H9 (cell line): ENCODE results near the gene CD244. TPM values are rescaled to one million over a fixed set of nuclear protein-coding genes. Genes with fewer than 3 reads are reported as not detected.

Source experiments
- DNase-seq: peaks from one replicate; pipeline ENCODE4 v3.0.0-alpha.2; 2017
- H2AFZ ChIP-seq: one replicate; pipeline ENCODE4 v1.6.1; 2013; ENCODE audit warnings: mild to moderate bottlenecking, low read length, control low read depth, moderate library complexity
- H2AK5ac ChIP-seq: 2 replicates; pipeline ENCODE4 v1.6.1; 2013; ENCODE audit warnings: low read length, control low read depth, mixed read lengths; ENCODE audit not compliant: insufficient read length
- H2BK120ac ChIP-seq: one replicate; pipeline ENCODE4 v1.6.1; 2013; ENCODE audit warnings: low read depth, mild to moderate bottlenecking, low read length, control low read depth, inconsistent platforms; ENCODE audit not compliant: poor library complexity, severe bottlenecking
- H2BK12ac ChIP-seq: 2 replicates; pipeline ENCODE4 v1.6.1; 2013; ENCODE audit warnings: low read length, control low read depth, mixed read lengths, low read depth; ENCODE audit not compliant: insufficient read length
- H2BK15ac ChIP-seq: 2 replicates; pipeline ENCODE4 v1.6.1; 2013; ENCODE audit warnings: low read depth, low read length, control low read depth
- H2BK20ac ChIP-seq: one replicate; pipeline ENCODE4 v1.6.1; 2013; ENCODE audit warnings: low read depth, mild to moderate bottlenecking, low read length, control low read depth, inconsistent platforms; ENCODE audit not compliant: poor library complexity, severe bottlenecking
- H2BK5ac ChIP-seq: 2 replicates; pipeline ENCODE4 v1.6.1; 2013; ENCODE audit warnings: low read length, control low read depth, mixed read lengths; ENCODE audit not compliant: insufficient read length
- H3K14ac ChIP-seq: 2 replicates; pipeline ENCODE4 v1.6.1; 2013; ENCODE audit warnings: low read length, control low read depth; ENCODE audit not compliant: insufficient read depth
- H3K18ac ChIP-seq: 2 replicates; pipeline ENCODE4 v1.6.1; 2013; ENCODE audit warnings: low read depth, mild to moderate bottlenecking, mixed read lengths, low read length, control low read depth; ENCODE audit not compliant: insufficient read length
- H3K23ac ChIP-seq: 2 replicates; pipeline ENCODE4 v1.6.1; 2013; ENCODE audit warnings: low read length, control low read depth, mixed read lengths, low read depth; ENCODE audit not compliant: insufficient read length
- H3K23me2 ChIP-seq: 2 replicates; pipeline ENCODE4 v1.6.1; 2013; ENCODE audit warnings: low read depth, mild to moderate bottlenecking, mixed read lengths, low read length, control low read depth; ENCODE audit not compliant: insufficient read length, poor library complexity, severe bottlenecking
- H3K27ac ChIP-seq: 2 replicates; pipeline ENCODE4 v1.5.1; 2013; ENCODE audit warnings: low read length, control low read depth, mixed read lengths, low read depth; ENCODE audit not compliant: insufficient read length
- H3K27me3 ChIP-seq: 2 replicates; pipeline ENCODE4 v1.6.1; 2013; ENCODE audit warnings: low read length, control low read depth, inconsistent platforms; ENCODE audit not compliant: insufficient read depth
- H3K4ac ChIP-seq: 2 replicates; pipeline ENCODE4 v1.6.1; 2013; ENCODE audit warnings: low read depth, mild to moderate bottlenecking, control low read depth, inconsistent platforms, low read length, moderate library complexity
- H3K4me1 ChIP-seq: 2 replicates; pipeline ENCODE4 v1.6.1; 2013; ENCODE audit warnings: low read length, control low read depth, inconsistent platforms; ENCODE audit not compliant: insufficient read depth
- H3K4me2 ChIP-seq: 2 replicates; pipeline ENCODE4 v1.6.1; 2013; ENCODE audit warnings: low read length, control low read depth, mixed read lengths; ENCODE audit not compliant: insufficient read length, insufficient read depth
- H3K56ac ChIP-seq: 2 replicates; pipeline ENCODE4 v1.6.1; 2013; ENCODE audit warnings: low read depth, mild to moderate bottlenecking, mixed read lengths, low read length, control low read depth; ENCODE audit not compliant: insufficient read length
- H3K79me1 ChIP-seq: 2 replicates; pipeline ENCODE4 v1.6.1; 2013; ENCODE audit warnings: low read depth, mild to moderate bottlenecking, moderate library complexity, low read length, control low read depth, inconsistent platforms; ENCODE audit not compliant: insufficient read depth, poor library complexity, severe bottlenecking
- H3K79me2 ChIP-seq: 2 replicates; pipeline ENCODE4 v1.6.1; 2013; ENCODE audit warnings: low read length, control low read depth, inconsistent platforms; ENCODE audit not compliant: insufficient read depth
- H3K9ac ChIP-seq: 2 replicates; pipeline ENCODE4 v1.6.1; 2013; ENCODE audit warnings: low read length, control low read depth, mixed read lengths; ENCODE audit not compliant: insufficient read length; ENCODE audit errors: extremely low read depth
- H3K9me3 ChIP-seq: one replicate; pipeline ENCODE4 v1.6.1; 2013; ENCODE audit warnings: low read depth, low read length, inconsistent platforms; ENCODE audit not compliant: control insufficient read depth
- H3T11ph ChIP-seq: one replicate; pipeline ENCODE4 v1.6.1; 2013; ENCODE audit warnings: mild to moderate bottlenecking, low read length, control low read depth, inconsistent platforms
- H4K20me1 ChIP-seq: one replicate; pipeline ENCODE4 v1.6.1; 2013; ENCODE audit not compliant: control insufficient read depth, insufficient read length, insufficient read depth
- H4K5ac ChIP-seq: 2 replicates; pipeline ENCODE4 v1.6.1; 2013; ENCODE audit warnings: low read depth, mild to moderate bottlenecking, mixed read lengths, low read length, control low read depth; ENCODE audit not compliant: insufficient read length
- H4K8ac ChIP-seq: replicated peaks from 2 replicates; pipeline ENCODE4 v1.6.1; 2013; ENCODE audit warnings: low read length, control low read depth, mixed read lengths, low read depth; ENCODE audit not compliant: insufficient read length
- H4K91ac ChIP-seq: 2 replicates; pipeline ENCODE4 v1.6.1; 2013; ENCODE audit warnings: low read depth, mild to moderate bottlenecking, moderate library complexity, mixed read lengths, low read length, control low read depth; ENCODE audit not compliant: insufficient read length
- H3K27ac Mint-ChIP-seq, 3 experiments: 2 replicates in 2 of 3; 3 replicates in 1 of 3; pipeline ENCODE4 v1.8.0; 2020 to 2021; ENCODE audit warnings: mixed read lengths in 3 of 3, mild to moderate bottlenecking in 1 of 3, moderate library complexity in 1 of 3
- H3K27me3 Mint-ChIP-seq: 2 replicates; pipeline ENCODE4 v1.8.0; 2021; ENCODE audit warnings: low read depth, mild to moderate bottlenecking, moderate library complexity, mixed read lengths
- H3K36me3 Mint-ChIP-seq, 3 experiments: 2 replicates in 2 of 3; 3 replicates in 1 of 3; pipeline ENCODE4 v1.8.0; 2020 to 2021; ENCODE audit warnings: low read depth in 3 of 3, mixed read lengths in 3 of 3; ENCODE audit not compliant: insufficient read depth in 1 of 3
- H3K4me1 Mint-ChIP-seq, 2 experiments: 2 replicates each; pipeline ENCODE4 v1.8.0; 2020; ENCODE audit warnings: mixed read lengths in 2 of 2
- H3K4me3 Mint-ChIP-seq, 2 experiments: 2 replicates in 1 of 2; 3 replicates in 1 of 2; pipeline ENCODE4 v1.8.0; 2020 to 2021; ENCODE audit warnings: mild to moderate bottlenecking in 2 of 2, mixed read lengths in 2 of 2, moderate library complexity in 1 of 2
- H3K9me3 Mint-ChIP-seq, 2 experiments: 2 replicates in 1 of 2; 3 replicates in 1 of 2; pipeline ENCODE4 v1.8.0; 2020; ENCODE audit warnings: mild to moderate bottlenecking in 2 of 2, mixed read lengths in 2 of 2, moderate library complexity in 1 of 2
- CTCF ChIP-seq: fragments of 200-600 bp; sonication (generic); conservative IDR thresholded peaks from 3 replicates; pipeline ENCODE4 v1.8.0; 2021; ENCODE audit warnings: antibody characterized with exemption, mild to moderate bottlenecking
- WGBS: extraction: QIAGEN DNeasy Blood & Tissue Kit; methylation state at CpG from one replicate; pipeline ENCODE4 v1.1.7; 2013; ENCODE audit warnings: missing lambda C conversion rate, low lambda C conversion rate, mixed read lengths; ENCODE audit not compliant: insufficient read length; ENCODE audit errors: extremely low coverage; 5-methylcytosine and 5-hydroxymethylcytosine counted together
- total RNA-seq: library from RNA; stranded (reverse); gene quantifications from 2 replicates; pipeline ENCODE4 v1.2.1, GENCODE V29; 2021

CD244 gene
- total RNA-seq, 1 experiment from 2014 or later, result not detected

- no peak overlapping the region for H4K5ac ChIP-seq
- no peak overlapping the region for H3K4ac ChIP-seq
- no peaks in the 10 kb centered on the region for H3K27me3 Mint-ChIP-seq
- no peaks in the 10 kb centered on the region for H3K23me2 ChIP-seq
- no peak overlapping the region for H4K91ac ChIP-seq
- H2BK5ac ChIP-seq, result no peak overlapping the region
- no peaks in the 10 kb centered on the region for H4K20me1 ChIP-seq
- no peak overlapping the region for H2AFZ ChIP-seq
- no peaks in the 10 kb centered on the region for H3K27me3 ChIP-seq
- H3K14ac ChIP-seq, result no peak overlapping the region
- no peaks in the 10 kb centered on the region for H3K9me3 ChIP-seq
- H3T11ph ChIP-seq, result no peak overlapping the region
- H3K4me1 Mint-ChIP-seq, result peaks cover 17 to 20% of the 10 kb centered on the region in 2 experiments
- H2BK120ac ChIP-seq, result no peak overlapping the region
- H2AK5ac ChIP-seq, result no peak overlapping the region
- DNase-seq, result no peak
- no peak overlapping the region for H2BK20ac ChIP-seq
- no peak overlapping the region for H3K4me2 ChIP-seq
- no peak overlapping the region for H3K23ac ChIP-seq
- no peak overlapping the region for H4K8ac ChIP-seq
- H3K36me3 Mint-ChIP-seq, result peaks cover 0 to 15% (median 3%) of the 10 kb centered on the region in 3 experiments; a peak in 4 of 7 replicates
- H3K27ac Mint-ChIP-seq, result no peak overlapping the region
- H3K4me3 Mint-ChIP-seq, result no peak overlapping the region
- WGBS, result no CpG with 5 or more reads among the region's 1 CpG
- no peak overlapping the region for H3K27ac ChIP-seq
- peak; percentile 52; the same call in 2 of the 3 replicates for TF ChIP-seq CTCF
- H3K4me1 ChIP-seq, result peaks cover 2% of the 10 kb centered on the region; the same call in 1 of the 2 replicates
- no peak overlapping the region for H2BK12ac ChIP-seq
- H3K56ac ChIP-seq, result no peak overlapping the region
- peaks cover 12 to 15% of the 10 kb centered on the region in 2 experiments; a peak in 4 of 5 replicates for H3K9me3 Mint-ChIP-seq
- no peaks in the 10 kb centered on the region for H3K79me1 ChIP-seq
- no peaks in the 10 kb centered on the region for H3K79me2 ChIP-seq
- H3K18ac ChIP-seq, result no peak overlapping the region
- no peak overlapping the region for H2BK15ac ChIP-seq
- no peak overlapping the region for H3K9ac ChIP-seq
Observed at GRCh38 chr1:160806109-160806665, 56.5 kb downstream of the CD244 start.
